Measurements from ENCODE around the gene SLC7A9. TPM values are rescaled to one million over a fixed set of nuclear protein-coding genes. Genes with fewer than 3 reads are reported as not detected.
A peak's percentile ranks its signal among the peaks of the same experiment; 100 is the strongest.

The SLC7A9 gene
- total RNA-seq, 2 experiments from 2014 or later = not detected

DNA sequence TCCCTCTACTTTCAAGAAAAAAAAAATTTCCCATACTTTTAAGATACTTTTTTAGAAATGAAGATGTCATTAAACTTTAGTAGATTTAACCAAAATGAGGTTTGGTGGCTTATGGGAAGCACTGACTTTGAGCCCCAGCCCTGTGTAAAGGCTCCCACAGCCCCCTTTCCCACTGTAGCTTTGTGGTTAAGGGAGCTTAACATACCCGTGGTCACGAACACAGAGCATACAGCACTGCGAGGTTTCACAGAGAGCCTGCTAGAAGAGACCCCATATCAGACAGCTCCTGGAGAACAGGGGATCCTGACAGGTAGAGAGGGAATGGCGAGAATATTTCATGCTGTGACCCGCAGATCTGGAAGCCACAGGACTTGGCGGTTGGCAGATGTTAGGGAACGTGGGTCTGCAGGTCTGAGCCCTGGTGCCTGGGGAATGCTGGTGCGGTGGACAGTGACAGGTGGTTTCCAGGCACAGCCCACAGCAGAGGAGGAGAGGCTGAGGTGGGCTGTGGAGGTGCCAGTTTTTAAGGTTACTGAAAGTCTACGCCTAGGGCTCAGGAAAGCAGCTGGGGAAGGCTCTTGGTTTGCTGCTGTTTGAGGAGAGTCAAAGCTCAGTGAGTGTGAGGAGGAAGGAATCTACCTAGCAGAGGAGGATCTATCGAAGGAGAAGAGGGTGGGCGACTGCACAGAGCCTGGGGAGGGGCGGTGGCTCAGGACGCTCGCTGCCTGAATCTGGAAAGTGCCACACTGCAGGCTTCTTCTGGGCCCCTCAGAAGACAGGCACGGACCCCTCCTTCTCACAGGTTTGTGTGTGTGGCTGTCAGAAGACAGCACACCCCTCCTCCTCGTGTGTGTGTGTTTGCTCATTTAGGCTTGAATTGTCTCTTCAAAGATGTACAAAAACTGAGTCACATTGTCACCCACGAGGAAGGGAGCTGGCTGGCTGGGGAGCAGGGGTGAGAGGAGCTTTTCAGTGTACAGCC, 49.9 kb downstream of the SLC7A9 start:
- ChIA-PET POLR2A (no interaction called here), CTCF (interaction anchor here (1.2 kb wide), 1 partner anchor 9 kb away, joined by 3 read pairs; no protein-coding TSS in a partner anchor)
- intact Hi-C loops (cut with micrococcal nuclease) = no loop called here
- Mint-ChIP-seq H3K4me1 (ENCODE audit: low read depth) (peaks cover 13% of the 10 kb centered on the region), H3K4me3 (no peak overlapping the region), H3K27ac (peak overlapping the region; percentile 22), H3K27me3 (peaks cover 11% of the 10 kb centered on the region), H3K36me3 (ENCODE audit: low read depth) (no peaks in the 10 kb centered on the region), H3K9me3 (no peaks in the 10 kb centered on the region)
- no peak for TF ChIP-seq CTCF (IDR thresholded peaks at IDR 0.05)
- DNase-seq (peak; percentile 19), ATAC-seq (peak; percentile 66)

GRCh38 chr19:32818536-32818935, 51.0 kb downstream of the SLC7A9 start:
- POLR2A ChIA-PET = interaction anchor here (0.9 kb wide), 1 partner anchor 26 kb away, joined by 3 read pairs; no protein-coding TSS in a partner anchor
- intact Hi-C loops (cut with micrococcal nuclease) = no loop called here
- DNase-seq (no peak), ATAC-seq (no peak)
- CTCF ChIA-PET = interaction anchor here (1.2 kb wide), 1 partner anchor 11 kb away, joined by 3 read pairs; no protein-coding TSS in a partner anchor
- no peak overlapping the region for H3K27ac Mint-ChIP-seq
- no peaks in the 10 kb centered on the region for H3K36me3 Mint-ChIP-seq (ENCODE audit: low read depth)
- H3K27me3 Mint-ChIP-seq = peaks cover 8% of the 10 kb centered on the region
- no peak for TF ChIP-seq CTCF (IDR thresholded peaks at IDR 0.05)
- H3K4me3 Mint-ChIP-seq = no peak overlapping the region
- peaks cover 17% of the 10 kb centered on the region for H3K4me1 Mint-ChIP-seq (ENCODE audit: low read depth)
- no peaks in the 10 kb centered on the region for H3K9me3 Mint-ChIP-seq

GRCh38 chr19:32817569-32818476, 51.7 kb downstream of the SLC7A9 start:
- ChIA-PET CTCF (no interaction called here), POLR2A (interaction anchor here (0.9 to 1.0 kb wide), 2 partner anchors 25 to 53 kb away, joined by 3 read pairs; no protein-coding TSS in a partner anchor)
- TF ChIP-seq CTCF (IDR thresholded peaks at IDR 0.05) = no peak
- Mint-ChIP-seq H3K4me1 (ENCODE audit: low read depth) (peaks cover 17% of the 10 kb centered on the region), H3K27ac (no peak overlapping the region), H3K9me3 (no peaks in the 10 kb centered on the region), H3K27me3 (peaks cover 4% of the 10 kb centered on the region), H3K36me3 (ENCODE audit: low read depth) (no peaks in the 10 kb centered on the region), H3K4me3 (no peak overlapping the region)
- intact Hi-C loops (cut with micrococcal nuclease) = no loop called here
- DNase-seq = no peak
- ATAC-seq = no peak

DNA sequence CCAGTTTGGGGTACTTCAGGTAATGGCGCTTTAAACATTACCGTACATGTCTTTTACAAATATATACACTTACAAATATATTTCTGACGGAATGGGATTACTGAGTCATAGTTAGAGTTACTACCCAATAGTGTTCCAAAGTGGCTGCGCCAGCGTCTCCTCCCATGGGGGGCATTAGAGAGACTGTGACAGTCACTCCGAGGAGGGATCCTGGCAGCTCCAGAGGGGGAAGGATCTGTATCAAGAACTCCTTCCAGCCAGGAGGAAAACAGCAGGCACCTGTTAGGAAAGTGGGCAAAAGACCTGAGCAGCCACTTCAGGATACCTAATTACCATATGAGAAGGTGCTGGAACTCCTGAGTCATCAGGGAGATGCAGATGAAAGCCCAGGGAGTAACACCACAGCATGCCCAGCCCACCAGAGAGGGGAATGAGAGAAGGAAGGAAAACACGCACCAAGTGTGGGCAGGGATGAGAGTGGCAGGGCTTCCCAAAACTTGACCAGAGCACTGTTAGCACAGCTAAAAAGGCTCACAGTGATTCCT, 52.9 kb downstream of the SLC7A9 start:
- intact Hi-C loops (cut with micrococcal nuclease) = no loop called here
- no peak for TF ChIP-seq CTCF (IDR thresholded peaks at IDR 0.05)
- H3K27me3 Mint-ChIP-seq = peaks cover 4% of the 10 kb centered on the region
- no peak overlapping the region for H3K4me3 Mint-ChIP-seq
- no peaks in the 10 kb centered on the region for H3K36me3 Mint-ChIP-seq (ENCODE audit: low read depth)
- H3K4me1 Mint-ChIP-seq (ENCODE audit: low read depth) = peaks cover 17% of the 10 kb centered on the region
- no peak for DNase-seq
- no peak overlapping the region for H3K27ac Mint-ChIP-seq
- H3K9me3 Mint-ChIP-seq = no peaks in the 10 kb centered on the region
- ATAC-seq = no peak
- CTCF ChIA-PET = no interaction called here
- POLR2A ChIA-PET = no interaction called here
